Upper lobe of left lung (tissue), 4 donors: ENCODE measurements around the gene GAS2L2.

Source experiments
- POLR2AphosphoS5 ChIP-seq, 2 donors: sonication (generic); formaldehyde crosslinking; IDR thresholded peaks; one replicate each; pipeline ENCODE4 v1.5.1; 2017; ENCODE audit warnings: antibody characterized with exemption in 2 of 2
- TF ChIP-seq, protein P1 (sequence below), 6 experiments: fragments of 450-650 bp in 4 of 6; fragments of 200-600 bp in 2 of 6; sonication (generic) in 2 of 6; IDR thresholded peaks; one replicate each; pipeline ENCODE4 v1.5.1; 2016 to 2019; ENCODE audit warnings: antibody characterized with exemption in 6 of 6

DNA sequence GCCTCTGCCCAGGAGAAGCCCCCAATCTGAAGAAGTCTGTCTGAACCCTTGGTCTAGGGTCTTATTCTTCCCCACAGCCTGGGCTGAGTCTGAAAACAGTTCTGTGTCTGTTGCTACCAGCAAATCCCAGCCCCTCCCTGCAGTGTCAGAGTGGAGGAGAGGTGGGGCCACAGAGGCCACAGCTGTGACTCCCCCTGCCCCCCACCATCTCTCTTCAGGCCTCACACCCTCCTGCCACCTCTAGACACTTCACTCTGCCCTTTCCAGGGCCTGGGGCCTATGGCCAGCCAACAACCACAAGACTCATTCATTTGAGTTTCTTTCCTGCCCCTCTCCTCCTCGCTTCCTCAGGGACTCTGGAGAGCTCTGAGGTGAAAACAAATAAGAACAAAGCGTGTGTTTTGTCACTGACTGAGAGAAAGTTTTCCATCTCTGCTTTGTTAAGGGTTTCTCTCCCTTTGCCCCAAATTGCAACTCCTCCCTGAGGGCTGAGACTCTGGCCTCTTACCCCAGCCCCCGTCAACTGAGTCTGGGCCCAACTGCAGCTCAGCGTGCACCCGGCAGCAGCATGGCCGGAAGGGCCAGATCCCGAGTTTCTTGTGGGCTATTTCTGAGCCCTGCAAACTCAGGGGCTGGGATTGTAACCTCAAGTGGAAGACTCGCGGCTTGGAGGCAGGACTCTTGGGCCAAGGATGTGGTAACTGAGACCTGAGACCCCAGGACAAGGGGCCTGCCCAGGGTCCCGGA is 20.8 kb upstream of the GAS2L2 start:
- TF ChIP-seq, protein P1, sequence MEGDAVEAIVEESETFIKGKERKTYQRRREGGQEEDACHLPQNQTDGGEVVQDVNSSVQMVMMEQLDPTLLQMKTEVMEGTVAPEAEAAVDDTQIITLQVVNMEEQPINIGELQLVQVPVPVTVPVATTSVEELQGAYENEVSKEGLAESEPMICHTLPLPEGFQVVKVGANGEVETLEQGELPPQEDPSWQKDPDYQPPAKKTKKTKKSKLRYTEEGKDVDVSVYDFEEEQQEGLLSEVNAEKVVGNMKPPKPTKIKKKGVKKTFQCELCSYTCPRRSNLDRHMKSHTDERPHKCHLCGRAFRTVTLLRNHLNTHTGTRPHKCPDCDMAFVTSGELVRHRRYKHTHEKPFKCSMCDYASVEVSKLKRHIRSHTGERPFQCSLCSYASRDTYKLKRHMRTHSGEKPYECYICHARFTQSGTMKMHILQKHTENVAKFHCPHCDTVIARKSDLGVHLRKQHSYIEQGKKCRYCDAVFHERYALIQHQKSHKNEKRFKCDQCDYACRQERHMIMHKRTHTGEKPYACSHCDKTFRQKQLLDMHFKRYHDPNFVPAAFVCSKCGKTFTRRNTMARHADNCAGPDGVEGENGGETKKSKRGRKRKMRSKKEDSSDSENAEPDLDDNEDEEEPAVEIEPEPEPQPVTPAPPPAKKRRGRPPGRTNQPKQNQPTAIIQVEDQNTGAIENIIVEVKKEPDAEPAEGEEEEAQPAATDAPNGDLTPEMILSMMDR (IDR thresholded peaks at IDR 0.05) = no peak
- TF ChIP-seq POLR2AphosphoS5 (IDR thresholded peaks at IDR 0.05) = no peak
